ENCODE data around the gene CLK1. TPM values are rescaled to one million over a fixed set of nuclear protein-coding genes. Genes with fewer than 3 reads are reported as not detected.

The CLK1 gene
- total and polyA plus RNA-seq, 9 of the 15 experiments (the other 6 are each of a cell fraction or from before 2014, with no cell fraction given), result 29.3 to 99.2 (median 47.0) TPM

DNA sequence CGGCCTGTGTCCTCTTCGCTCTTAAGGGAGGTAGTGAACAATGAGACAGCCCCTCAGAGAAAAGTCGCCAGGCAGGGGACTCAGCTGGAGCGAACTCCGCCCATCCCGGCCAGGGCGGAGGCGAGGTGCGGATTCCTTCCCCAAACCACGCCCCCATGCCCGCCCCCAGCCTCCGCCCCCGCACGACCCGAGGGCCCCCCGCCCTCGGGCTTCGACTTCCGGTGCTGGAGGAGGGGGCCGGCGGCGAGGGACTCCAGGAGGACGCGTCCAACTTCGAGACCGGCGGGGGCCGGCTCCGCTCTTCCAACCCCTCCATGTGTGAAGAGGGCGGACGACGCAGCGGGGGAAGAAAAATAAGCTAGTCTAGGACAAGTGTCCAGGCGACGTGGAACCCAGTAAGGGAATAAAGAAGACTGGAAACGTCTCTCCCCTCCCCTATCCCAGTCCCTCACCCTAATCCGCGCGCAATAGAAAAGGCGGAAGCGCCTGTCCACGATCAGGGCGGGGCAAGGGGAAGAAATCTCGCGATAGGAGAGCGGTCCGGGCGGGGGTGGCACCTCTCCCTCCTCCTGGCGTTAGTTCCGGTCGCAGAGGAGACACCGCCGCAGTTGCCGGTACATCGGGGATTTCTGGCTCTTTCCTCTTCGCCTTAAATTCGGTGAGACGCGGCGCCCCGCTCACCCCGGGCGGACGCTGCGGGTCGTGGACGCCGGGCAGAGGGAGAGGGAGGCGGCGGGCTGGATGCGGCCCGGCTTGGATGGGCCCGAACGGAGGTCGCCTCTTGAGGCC, 52.9 kb downstream of the CLK1 start, which contains the start of gene BZW1 (continued):
- TF ChIP-seq, protein P1, sequence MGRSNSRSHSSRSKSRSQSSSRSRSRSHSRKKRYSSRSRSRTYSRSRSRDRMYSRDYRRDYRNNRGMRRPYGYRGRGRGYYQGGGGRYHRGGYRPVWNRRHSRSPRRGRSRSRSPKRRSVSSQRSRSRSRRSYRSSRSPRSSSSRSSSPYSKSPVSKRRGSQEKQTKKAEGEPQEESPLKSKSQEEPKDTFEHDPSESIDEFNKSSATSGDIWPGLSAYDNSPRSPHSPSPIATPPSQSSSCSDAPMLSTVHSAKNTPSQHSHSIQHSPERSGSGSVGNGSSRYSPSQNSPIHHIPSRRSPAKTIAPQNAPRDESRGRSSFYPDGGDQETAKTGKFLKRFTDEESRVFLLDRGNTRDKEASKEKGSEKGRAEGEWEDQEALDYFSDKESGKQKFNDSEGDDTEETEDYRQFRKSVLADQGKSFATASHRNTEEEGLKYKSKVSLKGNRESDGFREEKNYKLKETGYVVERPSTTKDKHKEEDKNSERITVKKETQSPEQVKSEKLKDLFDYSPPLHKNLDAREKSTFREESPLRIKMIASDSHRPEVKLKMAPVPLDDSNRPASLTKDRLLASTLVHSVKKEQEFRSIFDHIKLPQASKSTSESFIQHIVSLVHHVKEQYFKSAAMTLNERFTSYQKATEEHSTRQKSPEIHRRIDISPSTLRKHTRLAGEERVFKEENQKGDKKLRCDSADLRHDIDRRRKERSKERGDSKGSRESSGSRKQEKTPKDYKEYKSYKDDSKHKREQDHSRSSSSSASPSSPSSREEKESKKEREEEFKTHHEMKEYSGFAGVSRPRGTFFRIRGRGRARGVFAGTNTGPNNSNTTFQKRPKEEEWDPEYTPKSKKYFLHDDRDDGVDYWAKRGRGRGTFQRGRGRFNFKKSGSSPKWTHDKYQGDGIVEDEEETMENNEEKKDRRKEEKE (IDR thresholded peaks at IDR 0.05; ENCODE audit: borderline replicate concordance in 1 of 2, control insufficient read depth in 1 of 2, low read depth in 2 of 2, low read length in 1 of 2), result peak in 1 of 2 experiments; percentile 94; a peak in 2 of 4 replicates
- TF ChIP-seq TAF1 (IDR thresholded peaks at IDR 0.05; ENCODE audit: control insufficient read depth, extremely low read depth, insufficient read depth, low read length, severe bottlenecking), result peak; percentile 91
- TF ChIP-seq DACH1 (IDR thresholded peaks at IDR 0.05; ENCODE audit: partially characterized antibody), result peak; percentile 61
- TF ChIP-seq MAZ (CRISPR knock-in tag; conservative IDR thresholded peaks at IDR 0.05 in 1 of 2, IDR thresholded peaks at IDR 0.05 in 1 of 2), result peak; percentile 98 to 99
- no peak for TF ChIP-seq NCOA4 (IDR thresholded peaks at IDR 0.05; ENCODE audit: partially characterized antibody)
- no peak for TF ChIP-seq BDP1 (IDR thresholded peaks at IDR 0.05; ENCODE audit: insufficient read depth, insufficient read length)
- TF ChIP-seq CHCHD3 (CRISPR knock-in tag; IDR thresholded peaks at IDR 0.05), result no peak
- TF ChIP-seq, protein P2, sequence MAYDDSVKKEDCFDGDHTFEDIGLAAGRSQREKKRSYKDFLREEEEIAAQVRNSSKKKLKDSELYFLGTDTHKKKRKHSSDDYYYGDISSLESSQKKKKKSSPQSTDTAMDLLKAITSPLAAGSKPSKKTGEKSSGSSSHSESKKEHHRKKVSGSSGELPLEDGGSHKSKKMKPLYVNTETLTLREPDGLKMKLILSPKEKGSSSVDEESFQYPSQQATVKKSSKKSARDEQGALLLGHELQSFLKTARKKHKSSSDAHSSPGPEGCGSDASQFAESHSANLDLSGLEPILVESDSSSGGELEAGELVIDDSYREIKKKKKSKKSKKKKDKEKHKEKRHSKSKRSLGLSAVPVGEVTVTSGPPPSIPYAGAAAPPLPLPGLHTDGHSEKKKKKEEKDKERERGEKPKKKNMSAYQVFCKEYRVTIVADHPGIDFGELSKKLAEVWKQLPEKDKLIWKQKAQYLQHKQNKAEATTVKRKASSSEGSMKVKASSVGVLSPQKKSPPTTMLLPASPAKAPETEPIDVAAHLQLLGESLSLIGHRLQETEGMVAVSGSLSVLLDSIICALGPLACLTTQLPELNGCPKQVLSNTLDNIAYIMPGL (CRISPR knock-in tag; IDR thresholded peaks at IDR 0.05), result no peak
- peak; percentile 87 for TF ChIP-seq ETV1 (tag; conservative IDR thresholded peaks at IDR 0.05; ENCODE audit: low read depth)
- TF ChIP-seq EP400 (IDR thresholded peaks at IDR 0.05), result peak; percentile 77
- TF ChIP-seq FOXM1 (IDR thresholded peaks at IDR 0.05; ENCODE audit: low read depth), result peak; percentile 65; the same call in 1 of the 2 replicates
- TF ChIP-seq FOXM1 (CRISPR knock-in tag; IDR thresholded peaks at IDR 0.05; ENCODE audit: low read depth), result 0 out of 2 replicates have a peak, but pooled peaks have one; percentile 47
- TF ChIP-seq, protein P3, sequence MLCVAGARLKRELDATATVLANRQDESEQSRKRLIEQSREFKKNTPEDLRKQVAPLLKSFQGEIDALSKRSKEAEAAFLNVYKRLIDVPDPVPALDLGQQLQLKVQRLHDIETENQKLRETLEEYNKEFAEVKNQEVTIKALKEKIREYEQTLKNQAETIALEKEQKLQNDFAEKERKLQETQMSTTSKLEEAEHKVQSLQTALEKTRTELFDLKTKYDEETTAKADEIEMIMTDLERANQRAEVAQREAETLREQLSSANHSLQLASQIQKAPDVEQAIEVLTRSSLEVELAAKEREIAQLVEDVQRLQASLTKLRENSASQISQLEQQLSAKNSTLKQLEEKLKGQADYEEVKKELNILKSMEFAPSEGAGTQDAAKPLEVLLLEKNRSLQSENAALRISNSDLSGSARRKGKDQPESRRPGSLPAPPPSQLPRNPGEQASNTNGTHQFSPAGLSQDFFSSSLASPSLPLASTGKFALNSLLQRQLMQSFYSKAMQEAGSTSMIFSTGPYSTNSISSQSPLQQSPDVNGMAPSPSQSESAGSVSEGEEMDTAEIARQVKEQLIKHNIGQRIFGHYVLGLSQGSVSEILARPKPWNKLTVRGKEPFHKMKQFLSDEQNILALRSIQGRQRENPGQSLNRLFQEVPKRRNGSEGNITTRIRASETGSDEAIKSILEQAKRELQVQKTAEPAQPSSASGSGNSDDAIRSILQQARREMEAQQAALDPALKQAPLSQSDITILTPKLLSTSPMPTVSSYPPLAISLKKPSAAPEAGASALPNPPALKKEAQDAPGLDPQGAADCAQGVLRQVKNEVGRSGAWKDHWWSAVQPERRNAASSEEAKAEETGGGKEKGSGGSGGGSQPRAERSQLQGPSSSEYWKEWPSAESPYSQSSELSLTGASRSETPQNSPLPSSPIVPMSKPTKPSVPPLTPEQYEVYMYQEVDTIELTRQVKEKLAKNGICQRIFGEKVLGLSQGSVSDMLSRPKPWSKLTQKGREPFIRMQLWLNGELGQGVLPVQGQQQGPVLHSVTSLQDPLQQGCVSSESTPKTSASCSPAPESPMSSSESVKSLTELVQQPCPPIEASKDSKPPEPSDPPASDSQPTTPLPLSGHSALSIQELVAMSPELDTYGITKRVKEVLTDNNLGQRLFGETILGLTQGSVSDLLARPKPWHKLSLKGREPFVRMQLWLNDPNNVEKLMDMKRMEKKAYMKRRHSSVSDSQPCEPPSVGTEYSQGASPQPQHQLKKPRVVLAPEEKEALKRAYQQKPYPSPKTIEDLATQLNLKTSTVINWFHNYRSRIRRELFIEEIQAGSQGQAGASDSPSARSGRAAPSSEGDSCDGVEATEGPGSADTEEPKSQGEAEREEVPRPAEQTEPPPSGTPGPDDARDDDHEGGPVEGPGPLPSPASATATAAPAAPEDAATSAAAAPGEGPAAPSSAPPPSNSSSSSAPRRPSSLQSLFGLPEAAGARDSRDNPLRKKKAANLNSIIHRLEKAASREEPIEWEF (CRISPR knock-in tag; IDR thresholded peaks at IDR 0.05), result no peak
- TF ChIP-seq KDM5B (IDR thresholded peaks at IDR 0.05; ENCODE audit: insufficient replicate concordance, low read depth, low read length), result peak; percentile 44
- peak; percentile 92 for TF ChIP-seq ZFX (CRISPR knock-in tag; IDR thresholded peaks at IDR 0.05)
- TF ChIP-seq ESRRB (CRISPR knock-in tag; IDR thresholded peaks at IDR 0.05; ENCODE audit: borderline replicate concordance), result no peak

Measured in K562 (cell line).